ENCODE data around the gene PSMF1. TPM values are rescaled to one million over a fixed set of nuclear protein-coding genes. Genes with fewer than 3 reads are reported as not detected.

The PSMF1 gene, protein sequence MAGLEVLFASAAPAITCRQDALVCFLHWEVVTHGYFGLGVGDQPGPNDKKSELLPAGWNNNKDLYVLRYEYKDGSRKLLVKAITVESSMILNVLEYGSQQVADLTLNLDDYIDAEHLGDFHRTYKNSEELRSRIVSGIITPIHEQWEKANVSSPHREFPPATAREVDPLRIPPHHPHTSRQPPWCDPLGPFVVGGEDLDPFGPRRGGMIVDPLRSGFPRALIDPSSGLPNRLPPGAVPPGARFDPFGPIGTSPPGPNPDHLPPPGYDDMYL
- 16.4 and 35.7 TPM in 2 replicates for total RNA-seq

DNA sequence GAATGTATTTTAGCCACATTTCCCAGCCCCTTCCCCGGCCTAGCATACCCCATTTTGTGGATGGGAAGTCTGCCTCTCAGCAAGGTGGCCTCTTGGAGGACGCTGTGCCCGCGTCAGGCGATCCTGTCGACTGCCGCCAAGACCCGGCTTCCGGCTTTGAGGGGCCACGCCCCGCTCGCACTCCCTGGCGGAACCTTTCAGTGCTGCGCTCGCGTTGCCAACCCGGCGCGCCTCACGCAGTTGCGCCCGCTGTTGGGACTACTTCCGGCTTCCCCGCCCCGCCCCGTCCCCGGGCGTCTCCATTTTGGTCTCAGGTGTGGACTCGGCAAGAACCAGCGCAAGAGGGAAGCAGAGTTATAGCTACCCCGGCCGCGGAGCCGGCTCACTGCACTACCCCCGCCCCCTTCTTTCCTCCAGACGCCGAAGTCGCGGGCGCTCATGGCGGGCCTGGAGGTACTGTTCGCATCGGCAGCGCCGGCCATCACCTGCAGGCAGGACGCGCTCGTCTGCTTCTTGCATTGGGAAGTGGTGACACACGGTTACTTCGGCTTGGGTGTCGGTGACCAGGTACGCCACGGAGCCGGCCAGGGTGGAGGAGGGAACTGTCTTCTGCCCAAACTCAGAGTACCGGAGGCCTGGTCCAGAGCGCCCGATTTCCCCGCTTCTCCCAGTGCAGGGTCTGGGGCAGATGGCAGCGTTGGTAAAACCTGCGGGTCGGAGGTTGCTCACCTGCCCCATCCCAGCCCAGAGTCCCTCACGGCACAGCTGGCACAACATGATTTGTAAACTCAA is at the start of gene PSMF1:
TSS of gene PSMF1 (plus strand) at position 267 of the 792 bp plus-strand sequence. CDS start at position 439, 172 bp downstream.

DNA sequence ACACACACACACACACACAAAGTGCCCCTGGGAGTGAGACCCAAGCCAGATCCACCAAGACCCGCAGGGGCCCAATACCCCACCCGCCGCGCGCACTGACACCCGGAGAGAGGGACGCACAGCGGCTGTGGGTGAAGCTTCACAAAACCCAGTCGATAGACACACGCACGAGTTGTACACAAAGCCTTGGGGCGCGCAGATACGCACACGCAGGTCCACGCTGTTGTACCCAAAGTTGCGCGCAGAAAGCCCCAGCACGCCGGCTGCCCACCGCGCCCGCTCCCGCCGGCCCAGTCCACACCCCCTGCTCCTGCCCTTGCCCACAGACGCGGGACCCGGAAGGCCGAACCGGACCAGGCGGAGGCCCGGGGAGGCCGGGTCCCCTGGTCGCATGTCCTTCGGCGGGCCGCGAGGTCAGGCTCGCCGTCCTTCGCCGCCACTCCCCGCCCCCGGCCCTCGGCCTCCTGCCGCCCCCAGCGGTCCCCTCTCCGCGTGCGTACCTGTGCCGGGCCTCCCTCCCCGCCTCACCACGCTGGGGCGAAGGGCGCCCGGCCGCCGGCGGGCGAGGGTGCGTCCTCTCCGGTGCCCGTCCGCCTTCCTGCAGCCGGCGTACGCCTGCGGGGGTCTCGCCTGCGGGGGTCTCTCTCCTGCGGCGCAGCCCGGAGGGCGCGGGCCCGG is 66.4 kb downstream of the PSMF1 start, which contains the start of gene TMEM74B:
TSS of gene TMEM74B (minus strand) at position 344 of the 678 bp plus-strand sequence. CDS start 1,180 bp downstream, outside the sequence.

DNA sequence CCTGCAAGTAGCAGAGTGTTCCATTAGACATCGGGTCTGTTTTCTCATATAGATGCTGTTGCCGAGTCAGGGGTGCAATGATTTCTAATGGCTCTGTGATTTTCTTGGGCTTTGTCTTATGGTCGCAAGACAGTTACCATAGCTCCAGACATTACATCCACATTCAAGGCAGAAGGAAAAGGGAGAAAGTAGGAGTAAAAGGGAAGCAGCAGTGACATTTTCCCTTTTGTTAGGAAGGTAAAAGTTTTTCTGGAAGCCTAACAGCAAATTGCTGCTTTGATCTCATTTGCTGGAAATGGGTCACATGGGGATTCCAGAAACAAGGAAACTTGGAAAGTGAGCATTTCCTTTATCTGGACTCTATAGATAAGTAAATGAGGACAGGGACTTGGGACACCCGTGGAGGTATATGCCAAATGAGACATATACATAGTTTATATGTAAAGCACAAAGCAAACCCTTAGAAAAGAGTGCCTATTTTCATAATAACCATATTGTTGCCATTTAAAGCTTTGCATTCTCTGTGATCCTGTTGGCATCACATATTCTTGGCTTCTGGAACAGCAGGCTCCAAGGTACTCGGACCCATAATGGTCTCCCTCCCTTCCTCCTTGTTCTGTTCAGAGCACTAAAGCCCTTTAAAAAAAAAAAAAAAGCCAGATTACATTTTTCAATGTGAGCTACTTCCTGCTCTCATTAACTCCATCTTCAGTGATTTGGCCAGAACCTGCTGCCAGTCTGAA is 84.5 kb downstream of the PSMF1 start, which contains the start of gene C20orf202:
TSS of gene C20orf202 (plus strand) at position 693 of the 743 bp plus-strand sequence. CDS start 132 bp downstream, outside the sequence.

Other genes starting within 250 kb of the PSMF1 start
- not detected in 2 replicates for gene ANGPT4, start 202.3 kb upstream of the PSMF1 start, total RNA-seq
- gene RSPO4, start 116.3 kb upstream of the PSMF1 start, total RNA-seq, result not detected in 2 replicates
- under 0.01 and 0.36 TPM in 2 replicates for gene TMEM74B, start 66.4 kb downstream of the PSMF1 start, total RNA-seq
- under 0.01 and 0.07 TPM in 2 replicates for gene C20orf202, start 84.9 kb downstream of the PSMF1 start, total RNA-seq
- not detected in 2 replicates for gene RAD21L1, start 107.4 kb downstream of the PSMF1 start, total RNA-seq
- 4.1 and 9.9 TPM in 2 replicates for gene SNPH, start 147.7 kb downstream of the PSMF1 start, total RNA-seq
- 23.1 and 65.3 TPM in 2 replicates for gene SDCBP2, start 210.5 kb downstream of the PSMF1 start, total RNA-seq

All from nasal cavity respiratory epithelium epithelial cell of viscerocranial mucosa (primary cell).